Suprapubic skin (tissue), 4 donors: Measurements from ENCODE around the gene TMCC1. TPM values are rescaled to one million over a fixed set of nuclear protein-coding genes. Genes with fewer than 3 reads are reported as not detected.
"Not testable (repeated sequence)": the region's sequence is repeated elsewhere in the genome, so short reads cannot be mapped to it uniquely, and the experiment has no call there.

Experiments used
- DNase-seq, 2 donors: peaks; one replicate each; pipeline ENCODE4 v3.0.0-alpha.2; 2019; ENCODE audit warnings: low spot score in 2 of 2
- H3K27ac ChIP-seq: fragments of 200-600 bp; sonication (generic); one replicate; pipeline ENCODE4 v1.5.1; 2019
- H3K27me3 ChIP-seq: fragments of 200-600 bp; sonication (generic); one replicate; pipeline ENCODE4 v1.5.1; 2019
- H3K36me3 ChIP-seq: fragments of 200-600 bp; sonication (generic); one replicate; pipeline ENCODE4 v1.5.1; 2019
- H3K4me1 ChIP-seq: fragments of 200-600 bp; sonication (generic); one replicate; pipeline ENCODE4 v1.5.1; 2019
- H3K4me3 ChIP-seq: fragments of 200-600 bp; sonication (generic); one replicate; pipeline ENCODE4 v1.5.1; 2019; ENCODE audit warnings: mild to moderate bottlenecking
- H3K9me3 ChIP-seq: fragments of 200-600 bp; sonication (generic); one replicate; pipeline ENCODE4 v1.5.1; 2019
- EP300 ChIP-seq: sonication (generic); formaldehyde crosslinking; IDR thresholded peaks from one replicate; pipeline ENCODE4 v1.6.1; 2017; ENCODE audit warnings: antibody characterized with exemption
- POLR2A ChIP-seq, 2 donors: fragments of 450-650 bp; IDR thresholded peaks; one replicate each; pipeline ENCODE4 v1.6.1; 2017; ENCODE audit warnings: antibody characterized with exemption in 2 of 2, mild to moderate bottlenecking in 2 of 2, moderate library complexity in 2 of 2
- POLR2AphosphoS5 ChIP-seq, 3 donors: sonication (generic); formaldehyde crosslinking; IDR thresholded peaks; one replicate each; pipeline ENCODE4 v1.6.1; 2017; ENCODE audit warnings: antibody characterized with exemption in 3 of 3
- WGBS: methylation state at CpG from one replicate; pipeline ENCODE4 v1.1.5; 2018; 5-methylcytosine and 5-hydroxymethylcytosine counted together
- total RNA-seq, 4 donors: library from RNA; depleted of rRNA; stranded (reverse); fragments of >200 nt; gene quantifications; one replicate each; pipeline ENCODE4 v1.1.0, GENCODE V29; 2016
- TF ChIP-seq, protein P1 (sequence below), 2 donors: fragments of 200-600 bp in 1 of 2; fragments of 450-650 bp in 1 of 2; sonication (generic) in 1 of 2; IDR thresholded peaks; one replicate each; pipeline ENCODE4 v1.5.1; 2016 to 2019; ENCODE audit warnings: antibody characterized with exemption in 2 of 2, mild to moderate bottlenecking in 1 of 2, moderate library complexity in 1 of 2

TMCC1 gene
- total RNA-seq, 4 donors from 2014 or later: 14.6 to 26.4 (median 22.4) TPM

DNA sequence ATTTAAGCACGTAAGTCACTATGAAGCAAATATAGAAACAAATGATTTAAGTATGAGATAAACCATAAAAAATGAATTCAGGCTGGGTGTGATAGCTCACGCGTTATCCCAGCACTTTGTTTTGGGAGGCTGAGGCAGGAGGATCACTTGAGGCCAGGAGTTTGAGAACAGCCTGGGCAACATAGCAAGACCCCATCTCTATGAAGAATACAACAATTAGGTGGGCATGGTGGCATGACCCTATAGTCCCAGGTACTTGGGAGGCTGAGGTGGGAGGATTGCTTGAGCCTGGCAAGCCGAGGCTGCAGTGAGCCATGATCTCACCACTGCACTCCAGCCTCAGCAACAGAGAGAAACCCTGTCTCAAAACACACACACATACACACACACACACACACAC lies 34.2 kb downstream of the TMCC1 start:
- Histone ChIP-seq H3K27me3 (no peaks in the 10 kb centered on the region), H3K4me1 (peaks cover 18% of the 10 kb centered on the region), H3K27ac (no peak overlapping the region), H3K36me3 (peaks cover 7% of the 10 kb centered on the region), H3K9me3 (no peaks in the 10 kb centered on the region), H3K4me3 (no peak overlapping the region)
- DNase-seq: no peak
- 94% methylated on average over 4 of the region's 4 CpGs for WGBS
- TF ChIP-seq EP300: no peak

DNA sequence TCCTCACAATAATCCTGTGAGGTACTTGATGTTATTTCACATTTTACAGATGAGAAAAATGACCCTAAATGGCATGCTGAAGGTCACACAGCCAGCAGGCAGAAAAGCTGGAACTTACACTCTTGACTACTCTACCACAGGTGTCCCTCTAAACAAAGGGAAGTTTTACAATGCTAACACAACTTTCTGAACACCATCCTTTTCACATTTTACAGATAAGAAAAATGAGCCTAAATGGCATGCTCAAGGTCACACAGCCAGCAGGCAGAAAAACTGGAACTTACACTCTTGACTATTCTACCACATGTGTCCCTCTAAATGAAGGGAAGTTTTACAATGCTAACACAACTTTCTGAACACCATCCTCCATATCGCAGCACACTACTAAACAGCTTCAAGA lies 35.6 kb downstream of the TMCC1 start:
- Histone ChIP-seq H3K4me1 (peaks cover 18% of the 10 kb centered on the region), H3K4me3 (no peak overlapping the region), H3K36me3 (peaks cover 7% of the 10 kb centered on the region), H3K27ac (no peak overlapping the region), H3K9me3 (no peaks in the 10 kb centered on the region), H3K27me3 (no peaks in the 10 kb centered on the region)
- no peak for TF ChIP-seq POLR2AphosphoS5 (IDR thresholded peaks at IDR 0.05)
- no peak for TF ChIP-seq POLR2A (IDR thresholded peaks at IDR 0.05)
- no peak for DNase-seq
- 96% methylated on average over 1 of the region's 1 CpG for WGBS

DNA sequence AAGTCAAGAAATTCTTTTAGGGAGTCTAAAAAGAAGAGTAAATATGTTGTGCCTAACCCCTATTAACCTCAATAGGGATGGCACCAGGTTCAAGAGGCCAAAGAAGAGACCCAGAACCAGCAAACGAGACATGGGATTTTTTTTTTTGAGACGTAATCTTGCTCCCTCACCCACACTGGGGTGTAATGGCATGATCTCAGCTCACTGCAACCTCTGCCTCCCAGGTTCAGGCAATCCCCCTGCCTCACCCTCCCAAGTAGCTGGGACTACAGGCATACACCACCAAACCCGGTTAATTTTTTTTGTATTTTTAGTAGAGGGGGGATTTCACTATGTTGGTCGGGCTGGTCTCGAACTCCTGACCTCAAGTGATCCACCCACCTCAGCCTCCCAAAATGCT lies 36.7 kb downstream of the TMCC1 start:
- H3K27me3 ChIP-seq, H3K4me3 ChIP-seq, DNase-seq, H3K27ac ChIP-seq, H3K9me3 ChIP-seq, H3K36me3 ChIP-seq: not testable (repeated sequence)
- 56% methylated on average over 5 of the region's 5 CpGs for WGBS
- peaks cover 18% of the 10 kb centered on the region for H3K4me1 ChIP-seq

DNA sequence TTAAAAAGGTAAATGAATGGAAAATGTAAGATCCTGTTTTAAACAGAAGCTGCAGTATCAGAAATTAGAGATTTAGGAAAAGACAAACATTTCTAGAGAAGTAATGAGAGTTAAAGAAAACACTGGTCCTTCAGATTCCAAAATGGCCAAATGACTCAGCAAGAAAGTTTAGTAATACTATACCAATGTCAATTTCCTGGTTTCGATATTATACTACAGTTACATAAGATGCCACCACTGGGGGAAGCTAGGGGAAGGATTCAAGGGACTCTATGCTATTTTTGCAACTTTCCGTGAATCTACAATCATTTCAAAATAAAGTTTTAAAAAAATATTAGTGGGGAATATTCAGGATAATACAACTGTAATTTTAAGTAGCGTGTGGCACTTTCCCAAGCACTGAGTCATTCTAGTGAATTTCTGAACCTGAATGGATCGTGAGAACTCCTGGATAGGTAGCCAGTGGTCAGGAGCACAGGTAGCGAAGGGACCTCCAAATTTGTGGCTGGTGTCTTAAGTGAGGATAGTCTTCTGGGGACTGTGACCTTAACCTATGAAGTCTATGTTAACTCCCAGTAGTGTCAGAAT lies 37.6 kb downstream of the TMCC1 start:
- Histone ChIP-seq H3K27ac (no peak overlapping the region), H3K36me3 (peaks cover 5% of the 10 kb centered on the region), H3K9me3 (no peaks in the 10 kb centered on the region), H3K4me1 (peaks cover 18% of the 10 kb centered on the region), H3K27me3 (no peaks in the 10 kb centered on the region), H3K4me3 (no peak overlapping the region)
- TF ChIP-seq, protein P1, sequence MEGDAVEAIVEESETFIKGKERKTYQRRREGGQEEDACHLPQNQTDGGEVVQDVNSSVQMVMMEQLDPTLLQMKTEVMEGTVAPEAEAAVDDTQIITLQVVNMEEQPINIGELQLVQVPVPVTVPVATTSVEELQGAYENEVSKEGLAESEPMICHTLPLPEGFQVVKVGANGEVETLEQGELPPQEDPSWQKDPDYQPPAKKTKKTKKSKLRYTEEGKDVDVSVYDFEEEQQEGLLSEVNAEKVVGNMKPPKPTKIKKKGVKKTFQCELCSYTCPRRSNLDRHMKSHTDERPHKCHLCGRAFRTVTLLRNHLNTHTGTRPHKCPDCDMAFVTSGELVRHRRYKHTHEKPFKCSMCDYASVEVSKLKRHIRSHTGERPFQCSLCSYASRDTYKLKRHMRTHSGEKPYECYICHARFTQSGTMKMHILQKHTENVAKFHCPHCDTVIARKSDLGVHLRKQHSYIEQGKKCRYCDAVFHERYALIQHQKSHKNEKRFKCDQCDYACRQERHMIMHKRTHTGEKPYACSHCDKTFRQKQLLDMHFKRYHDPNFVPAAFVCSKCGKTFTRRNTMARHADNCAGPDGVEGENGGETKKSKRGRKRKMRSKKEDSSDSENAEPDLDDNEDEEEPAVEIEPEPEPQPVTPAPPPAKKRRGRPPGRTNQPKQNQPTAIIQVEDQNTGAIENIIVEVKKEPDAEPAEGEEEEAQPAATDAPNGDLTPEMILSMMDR (IDR thresholded peaks at IDR 0.05): no peak
- TF ChIP-seq POLR2AphosphoS5 (IDR thresholded peaks at IDR 0.05) (no peak), POLR2A (IDR thresholded peaks at IDR 0.05) (no peak), EP300 (no peak)
- no peak for DNase-seq
- WGBS: 79% methylated on average over 5 of the region's 5 CpGs

DNA sequence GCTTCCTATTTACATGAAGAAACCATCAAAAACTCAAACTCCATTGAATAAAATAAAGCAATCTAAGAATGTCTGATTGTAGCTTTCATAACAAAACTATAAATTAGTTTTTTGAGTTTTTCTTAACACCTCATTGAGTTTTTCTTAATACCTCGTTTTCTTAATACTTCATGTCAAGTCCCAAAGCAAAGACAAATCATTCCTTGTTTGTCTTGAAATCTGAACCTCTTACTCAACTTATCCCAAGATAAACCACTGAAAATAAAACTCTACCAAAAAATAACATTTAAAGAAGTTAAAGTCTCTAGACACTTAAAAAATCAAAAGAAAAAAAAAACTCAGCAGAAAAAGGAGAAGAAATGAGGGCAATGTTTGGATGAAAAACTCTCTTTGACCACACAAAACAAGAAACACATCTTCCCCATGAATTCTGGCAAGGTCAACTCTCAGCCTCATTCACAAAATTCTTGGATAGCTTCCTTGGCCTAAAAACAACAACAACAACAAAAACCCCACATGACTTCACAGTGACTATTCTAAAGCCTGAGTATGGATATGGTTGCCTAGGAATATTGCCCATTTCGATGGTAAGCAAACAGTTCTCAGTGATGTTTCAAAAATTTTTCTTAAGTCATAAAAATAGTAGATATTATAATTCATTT lies 38.2 kb downstream of the TMCC1 start:
- DNase-seq: no peak
- Histone ChIP-seq H3K4me3 (no peak overlapping the region), H3K27me3 (no peaks in the 10 kb centered on the region), H3K4me1 (peaks cover 18% of the 10 kb centered on the region), H3K27ac (no peak overlapping the region), H3K36me3 (no peaks in the 10 kb centered on the region), H3K9me3 (no peaks in the 10 kb centered on the region)
- WGBS: 73% methylated on average over 2 of the region's 2 CpGs
- TF ChIP-seq, protein P1 (IDR thresholded peaks at IDR 0.05): no peak
- TF ChIP-seq EP300: no peak
- TF ChIP-seq POLR2AphosphoS5 (IDR thresholded peaks at IDR 0.05): no peak
- TF ChIP-seq POLR2A (IDR thresholded peaks at IDR 0.05): no peak

DNA sequence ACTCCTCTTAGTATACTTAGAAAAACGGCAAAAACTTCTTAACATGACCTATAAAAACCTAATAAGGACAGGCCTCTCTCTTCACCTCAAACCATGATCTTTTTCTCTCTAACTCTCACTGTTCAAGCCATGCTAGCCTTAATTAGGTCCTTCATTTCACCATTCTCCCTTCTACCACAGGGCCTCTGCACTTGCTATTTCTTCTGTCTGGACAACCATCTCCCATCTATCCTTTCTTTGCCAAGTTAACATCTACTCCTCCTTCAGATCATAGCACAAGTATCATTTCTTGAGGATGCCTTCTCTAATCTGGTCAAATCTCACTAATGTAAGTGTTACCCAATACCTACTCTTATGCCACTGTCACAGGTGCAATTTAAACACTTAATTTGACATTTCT lies 39.1 kb downstream of the TMCC1 start:
- Histone ChIP-seq H3K9me3 (no peaks in the 10 kb centered on the region), H3K27ac (no peak overlapping the region), H3K4me1 (peaks cover 18% of the 10 kb centered on the region), H3K36me3 (no peaks in the 10 kb centered on the region), H3K4me3 (no peak overlapping the region), H3K27me3 (no peaks in the 10 kb centered on the region)
- WGBS: 100% methylated on average over 1 of the region's 1 CpG
- TF ChIP-seq, protein P1 (IDR thresholded peaks at IDR 0.05): no peak
- TF ChIP-seq POLR2A (IDR thresholded peaks at IDR 0.05) (no peak), POLR2AphosphoS5 (IDR thresholded peaks at IDR 0.05) (no peak), EP300 (no peak)
- no peak for DNase-seq
